ENCODE measurements around the gene ACADVL. TPM values are rescaled to one million over a fixed set of nuclear protein-coding genes. Genes with fewer than 3 reads are reported as not detected.
A peak's percentile ranks its signal among the peaks of the same experiment; 100 is the strongest.

ACADVL gene
- total RNA-seq, 2 experiments from 2014 or later, result 348 to 371 TPM

- peak overlapping the region; percentile 90 for H3K27ac Mint-ChIP-seq
- CTCF ChIA-PET, result interaction anchor here (0.7 to 2.0 kb wide), 7 partner anchors 25 to 168 kb away, joined by 3 to 9 read pairs (median 4); partner anchors contain the start of genes GABARAP and PHF23
- no peaks in the 10 kb centered on the region for H3K9me3 Mint-ChIP-seq (ENCODE audit: insufficient read depth)
- ATAC-seq (peak; percentile 6), DNase-seq (no peak)
- no peaks in the 10 kb centered on the region for H3K36me3 Mint-ChIP-seq (ENCODE audit: low read depth)
- peak overlapping the region; percentile 85 for H3K4me3 Mint-ChIP-seq
- POLR2A ChIA-PET, result interaction anchor here (0.6 to 1.0 kb wide), 3 partner anchors 26 to 135 kb away, joined by 3 to 6 read pairs (median 3); no protein-coding TSS in a partner anchor
- peaks cover 53% of the 10 kb centered on the region for H3K4me1 Mint-ChIP-seq (ENCODE audit: low read depth)
- H3K27me3 Mint-ChIP-seq (ENCODE audit: low read depth), result peaks cover 10% of the 10 kb centered on the region
These were observed 5.8 kb upstream of the ACADVL start for GRCh38 chr17:7213895-7214299.

GRCh38 chr17:7214300-7215135, 5.2 kb upstream of the ACADVL start:
- Mint-ChIP-seq H3K4me1 (ENCODE audit: low read depth) (peaks cover 59% of the 10 kb centered on the region), H3K27ac (peak overlapping the region; percentile 90), H3K9me3 (ENCODE audit: insufficient read depth) (no peaks in the 10 kb centered on the region), H3K36me3 (ENCODE audit: low read depth) (no peaks in the 10 kb centered on the region), H3K27me3 (ENCODE audit: low read depth) (peaks cover 10% of the 10 kb centered on the region), H3K4me3 (peak overlapping the region; percentile 85)
- DNase-seq, result peak; percentile 99
- ATAC-seq, result peak; percentile 87
- ChIA-PET POLR2A (interaction anchor here (0.6 to 1.0 kb wide), 3 partner anchors 96 to 180 kb away, joined by 3 to 6 read pairs (median 3); no protein-coding TSS in a partner anchor), CTCF (interaction anchor here (1.1 to 2.0 kb wide), 5 partner anchors 24 to 169 kb away, joined by 3 to 9 read pairs (median 5); partner anchors contain the start of genes GABARAP and PHF23)

DNA sequence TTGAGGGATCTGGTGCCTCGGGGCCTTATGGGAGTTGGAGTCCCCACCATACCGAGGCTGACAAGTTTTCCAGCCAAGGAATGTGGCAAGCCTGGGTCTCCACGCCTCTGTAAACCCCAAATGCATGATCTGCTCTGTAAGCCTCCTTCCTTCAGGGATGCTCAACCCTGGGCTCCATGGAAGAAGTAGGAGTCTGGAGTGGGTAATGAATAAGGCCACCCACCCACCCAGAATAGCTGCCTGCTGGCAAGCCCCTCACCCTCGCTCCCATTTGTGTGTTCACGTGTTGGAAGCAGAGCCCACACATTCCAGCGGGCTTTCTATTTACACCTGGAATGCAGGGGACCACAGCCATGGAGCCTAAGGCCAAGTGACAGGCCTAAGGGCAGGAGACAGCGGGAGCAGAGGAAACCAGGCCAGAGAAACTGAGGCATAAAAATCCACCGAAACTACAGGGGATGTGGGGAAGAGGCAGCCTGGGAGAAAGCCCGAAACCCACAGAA, 4.6 kb upstream of the ACADVL start:
- DNase-seq (no peak), ATAC-seq (no peak)
- Mint-ChIP-seq H3K4me1 (ENCODE audit: low read depth) (peaks cover 62% of the 10 kb centered on the region), H3K4me3 (peak overlapping the region; percentile 85), H3K9me3 (ENCODE audit: insufficient read depth) (no peaks in the 10 kb centered on the region), H3K27ac (peak overlapping the region; percentile 90), H3K36me3 (ENCODE audit: low read depth) (no peaks in the 10 kb centered on the region), H3K27me3 (ENCODE audit: low read depth) (peaks cover 8% of the 10 kb centered on the region)
- ChIA-PET POLR2A (interaction anchor here (1.0 kb wide), 1 partner anchor 180 kb away, joined by 3 read pairs; no protein-coding TSS in a partner anchor), CTCF (interaction anchor here (1.3 to 2.0 kb wide), 4 partner anchors 23 to 169 kb away, joined by 4 to 9 read pairs (median 6); partner anchors contain the start of gene GABARAP)

DNA sequence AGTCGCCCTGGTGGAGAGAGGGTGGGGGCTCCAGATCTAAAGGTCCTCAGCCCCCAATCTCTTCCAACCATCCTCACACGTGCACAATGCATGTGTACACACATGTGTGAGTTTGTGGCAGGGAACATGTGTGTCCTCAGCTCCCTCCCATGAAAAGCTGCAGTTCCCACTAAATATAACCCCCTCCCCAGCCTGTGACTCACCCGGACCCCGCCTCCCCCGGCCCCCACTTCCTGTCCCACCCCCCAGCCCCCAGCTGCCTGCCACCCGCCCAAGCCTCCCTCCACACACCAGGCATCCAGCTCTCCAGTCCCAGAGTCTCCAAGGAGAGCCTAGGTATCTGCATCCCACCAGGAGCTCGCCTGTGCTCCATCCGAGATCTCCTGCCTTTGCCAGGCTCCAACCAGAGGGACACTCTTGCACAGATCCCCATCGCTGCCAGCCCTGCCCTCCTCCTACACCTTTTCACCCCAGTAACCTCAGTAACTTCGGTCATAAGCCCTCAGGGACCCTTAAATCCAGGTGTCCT, 4.0 kb upstream of the ACADVL start:
- Mint-ChIP-seq H3K4me3 (peak overlapping the region; percentile 35), H3K36me3 (ENCODE audit: low read depth) (peaks cover 5% of the 10 kb centered on the region), H3K27ac (peak overlapping the region; percentile 25), H3K27me3 (ENCODE audit: low read depth) (peaks cover 6% of the 10 kb centered on the region), H3K9me3 (ENCODE audit: insufficient read depth) (no peaks in the 10 kb centered on the region), H3K4me1 (ENCODE audit: low read depth) (peaks cover 67% of the 10 kb centered on the region)
- DNase-seq (no peak), ATAC-seq (no peak)
- ChIA-PET POLR2A (no interaction called here), CTCF (interaction anchor here (2.0 kb wide), 1 partner anchor 170 kb away, joined by 9 read pairs; no protein-coding TSS in a partner anchor)

GRCh38 chr17:7216242-7217112, 3.3 kb upstream of the ACADVL start:
- Mint-ChIP-seq H3K36me3 (ENCODE audit: low read depth) (peaks cover 13% of the 10 kb centered on the region), H3K27me3 (ENCODE audit: low read depth) (peaks cover 3% of the 10 kb centered on the region), H3K4me3 (peak overlapping the region; percentile 54), H3K9me3 (ENCODE audit: insufficient read depth) (no peaks in the 10 kb centered on the region), H3K4me1 (ENCODE audit: low read depth) (peaks cover 74% of the 10 kb centered on the region), H3K27ac (no peak overlapping the region)
- CTCF ChIA-PET, result no interaction called here
- ATAC-seq (no peak), DNase-seq (no peak)
- POLR2A ChIA-PET, result no interaction called here

GRCh38 chr17:7217113-7217987, 2.4 kb upstream of the ACADVL start:
- Mint-ChIP-seq H3K27ac (peak overlapping the region; percentile 66), H3K4me1 (ENCODE audit: low read depth) (peaks cover 75% of the 10 kb centered on the region), H3K4me3 (peak overlapping the region; percentile 68), H3K27me3 (ENCODE audit: low read depth) (no peaks in the 10 kb centered on the region), H3K9me3 (ENCODE audit: insufficient read depth) (no peaks in the 10 kb centered on the region), H3K36me3 (ENCODE audit: low read depth) (peaks cover 19% of the 10 kb centered on the region)
- POLR2A ChIA-PET, result interaction anchor here (1.7 kb wide), 1 partner anchor 21 kb away, joined by 7 read pairs; the partner anchor contains the start of gene PHF23
- no peak for ATAC-seq
- CTCF ChIA-PET, result interaction anchor here (1.3 kb wide), 1 partner anchor 171 kb away, joined by 3 read pairs; no protein-coding TSS in a partner anchor
- DNase-seq, result no peak

DNA sequence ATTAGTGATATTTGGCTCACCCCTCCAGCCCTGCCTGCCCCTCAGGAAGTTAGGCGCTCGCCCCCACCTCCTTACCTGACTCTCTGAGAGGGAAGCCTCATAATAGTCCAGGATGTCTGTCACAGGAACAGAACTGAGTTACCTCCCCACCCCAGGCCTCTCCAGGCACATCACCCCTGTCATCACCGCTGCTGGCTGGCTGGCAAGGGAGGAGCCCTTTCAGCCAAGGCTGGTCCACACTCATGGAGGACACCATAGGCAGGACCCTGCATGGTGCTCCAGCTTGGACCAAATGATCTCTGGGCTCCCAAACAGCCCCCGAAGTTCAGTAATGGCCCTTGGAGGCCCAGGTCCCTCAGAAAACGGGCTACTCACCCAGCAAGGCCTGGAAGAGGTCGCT, 1.6 kb upstream of the ACADVL start:
- Mint-ChIP-seq H3K27ac (peak overlapping the region; percentile 66), H3K9me3 (ENCODE audit: insufficient read depth) (no peaks in the 10 kb centered on the region), H3K27me3 (ENCODE audit: low read depth) (no peaks in the 10 kb centered on the region), H3K4me3 (peak overlapping the region; percentile 68), H3K4me1 (ENCODE audit: low read depth) (peaks cover 74% of the 10 kb centered on the region), H3K36me3 (ENCODE audit: low read depth) (peaks cover 21% of the 10 kb centered on the region)
- DNase-seq (no peak), ATAC-seq (no peak)
- ChIA-PET CTCF (interaction anchor here (0.7 to 1.3 kb wide), 2 partner anchors 78 to 172 kb away, joined by 3 to 4 read pairs; no protein-coding TSS in a partner anchor), POLR2A (interaction anchor here (0.9 to 1.7 kb wide), 3 partner anchors 17 to 24 kb away, joined by 3 to 7 read pairs (median 3); partner anchors contain the start of genes GABARAP and PHF23)

GRCh38 chr17:7218758-7219157, 980 bp upstream of the ACADVL start:
- H3K36me3 Mint-ChIP-seq (ENCODE audit: low read depth), result peaks cover 26% of the 10 kb centered on the region
- peak overlapping the region; percentile 96 for H3K4me3 Mint-ChIP-seq
- ChIA-PET CTCF (interaction anchor here (0.7 to 4.2 kb wide), 3 partner anchors 15 to 78 kb away, joined by 3 to 36 read pairs (median 4); partner anchors contain the start of gene DVL2), POLR2A (interaction anchor here (0.8 to 1.7 kb wide), 5 partner anchors 14 to 25 kb away, joined by 3 to 7 read pairs (median 3); partner anchors contain the start of genes GABARAP and PHF23)
- DNase-seq (no peak), ATAC-seq (no peak)
- no peaks in the 10 kb centered on the region for H3K27me3 Mint-ChIP-seq (ENCODE audit: low read depth)
- peak overlapping the region; percentile 73 for H3K27ac Mint-ChIP-seq
- peaks cover 69% of the 10 kb centered on the region for H3K4me1 Mint-ChIP-seq (ENCODE audit: low read depth)
- no peaks in the 10 kb centered on the region for H3K9me3 Mint-ChIP-seq (ENCODE audit: insufficient read depth)

DNA sequence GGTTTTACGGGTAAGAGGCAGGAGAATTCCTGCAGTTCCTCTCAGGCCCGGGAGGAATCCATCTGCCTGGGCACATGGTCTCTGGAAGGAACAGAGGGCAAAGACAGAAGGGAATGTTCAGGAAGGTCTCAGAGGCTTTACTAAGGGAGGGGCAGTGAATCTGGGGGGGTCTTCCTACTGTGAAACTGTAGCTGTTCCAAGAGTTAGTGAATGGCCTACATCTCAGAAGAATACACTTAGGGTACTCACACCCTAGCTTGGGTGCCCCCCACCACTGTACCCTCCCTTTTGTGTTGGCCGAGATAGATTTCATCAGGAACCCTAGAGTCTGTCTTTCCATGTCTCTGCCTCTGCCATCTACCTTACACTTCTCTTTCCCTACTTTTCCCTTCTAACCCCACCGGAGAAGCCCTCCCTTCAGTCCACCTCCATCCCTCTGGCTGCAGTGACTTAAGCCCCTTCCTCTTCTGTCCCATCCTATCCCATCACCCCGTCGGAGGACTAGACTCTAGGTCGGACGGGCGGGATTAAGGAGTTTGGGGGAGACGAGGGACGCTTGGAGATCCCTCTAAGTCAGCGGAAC, 418 bp upstream of the ACADVL start:
- Mint-ChIP-seq H3K27ac (peak overlapping the region; percentile 95), H3K27me3 (ENCODE audit: low read depth) (no peaks in the 10 kb centered on the region), H3K36me3 (ENCODE audit: low read depth) (peaks cover 32% of the 10 kb centered on the region), H3K9me3 (ENCODE audit: insufficient read depth) (no peaks in the 10 kb centered on the region), H3K4me3 (peak overlapping the region; percentile 96), H3K4me1 (ENCODE audit: low read depth) (peaks cover 63% of the 10 kb centered on the region)
- ATAC-seq (no peak), DNase-seq (no peak)
- CTCF ChIA-PET, result interaction anchor here (1.2 to 4.5 kb wide), 6 partner anchors 15 to 173 kb away, joined by 3 to 37 read pairs (median 6); partner anchors contain the start of gene DVL2
- POLR2A ChIA-PET, result interaction anchor here (0.6 to 5.4 kb wide), 9 partner anchors 10 to 42 kb away, joined by 3 to 35 read pairs (median 3); partner anchors contain the start of genes CTDNEP1, ELP5, GABARAP and PHF23

All from activated CD8-positive, alpha-beta T cell treated with anti-CD3 and anti-CD28 coated beads, Interleukin-2, amount 10 ng/mL, durations not matched to agents 7 days and 5 days (primary cell).